Stimulated activated CD4-positive, alpha-beta T cell treated with anti-CD3 and anti-CD28 coated beads, TNF-alpha, amount 100 ng/mL, for 1 hour (primary cell): Measurements from ENCODE around the gene CASP5.
A peak's percentile ranks its signal among the peaks of the same experiment; 100 is the strongest.
"Not testable (repeated sequence)": the region's sequence is repeated elsewhere in the genome, so short reads cannot be mapped to it uniquely, and the experiment has no call there.

ENCODE experiments used
- DNase-seq, 3 donors: peaks; one replicate each; pipeline ENCODE4 v3.0.0-alpha.2; 2020; ENCODE audit warnings: low read depth in 3 of 3, low spot score in 1 of 3

Gene CASP5

GRCh38 chr11:105033781-105034180, 10.8 kb upstream of the CASP5 start:
- DNase-seq = no peak

GRCh38 chr11:105033343-105033742, 10.4 kb upstream of the CASP5 start:
- DNase-seq = no peak

- no peak for DNase-seq
Measured at GRCh38 chr11:105032495-105032894, 9.5 kb upstream of the CASP5 start.

GRCh38 chr11:105027678-105028077, 4.7 kb upstream of the CASP5 start:
- DNase-seq = no peak

- DNase-seq = no peak
Measured at GRCh38 chr11:105024394-105024793, 1.4 kb upstream of the CASP5 start.

- no peak for DNase-seq
Measured at GRCh38 chr11:105022527-105022926, 441 bp downstream of the CASP5 start.

GRCh38 chr11:105007463-105007862, 15.5 kb downstream of the CASP5 start:
- no peak for DNase-seq

GRCh38 chr11:105005451-105005845, 17.5 kb downstream of the CASP5 start:
- DNase-seq = no peak

GRCh38 chr11:105004021-105004420, 18.9 kb downstream of the CASP5 start:
- no peak for DNase-seq

GRCh38 chr11:105003151-105003550, 19.8 kb downstream of the CASP5 start:
- DNase-seq = no peak

GRCh38 chr11:105000797-105001196, 22.2 kb downstream of the CASP5 start:
- DNase-seq = peak; percentile 6 to 35 (median 16)

GRCh38 chr11:105000167-105000566, 22.8 kb downstream of the CASP5 start:
- no peak for DNase-seq

- no peak for DNase-seq
Measured at GRCh38 chr11:104999721-105000120, 23.2 kb downstream of the CASP5 start.

- no peak for DNase-seq
Measured at GRCh38 chr11:104997288-104997687, 25.7 kb downstream of the CASP5 start.

- no peak for DNase-seq
Measured at GRCh38 chr11:104995001-104995408, 28.0 kb downstream of the CASP5 start.

GRCh38 chr11:104992781-104993180, 30.2 kb downstream of the CASP5 start:
- DNase-seq = no peak

- DNase-seq = no peak
Measured at GRCh38 chr11:104991994-104992393, 31.0 kb downstream of the CASP5 start.

GRCh38 chr11:104984808-104985207, 38.2 kb downstream of the CASP5 start:
- no peak for DNase-seq

GRCh38 chr11:104979839-104980238, 43.1 kb downstream of the CASP5 start:
- DNase-seq = no peak

- no peak for DNase-seq
Measured at GRCh38 chr11:104973616-104974015, 49.4 kb downstream of the CASP5 start.

- not testable (repeated sequence) for DNase-seq
Measured at GRCh38 chr11:104972924-104973323, 50.0 kb downstream of the CASP5 start.

- DNase-seq = no peak
Measured at GRCh38 chr11:104970756-104971155, 52.2 kb downstream of the CASP5 start.

GRCh38 chr11:104968856-104969776, 53.9 kb downstream of the CASP5 start:
- no peak for DNase-seq
